ENCODE data around the gene RPP25L. TPM values are rescaled to one million over a fixed set of nuclear protein-coding genes. Genes with fewer than 3 reads are reported as not detected.

RPP25L gene
- polyA plus RNA-seq, 3 donors: 20.1 to 42.3 (median 39.4) TPM

GRCh38 chr9:34638138-34638445, 26.2 kb upstream of the RPP25L start:
- H3K36me3 ChIP-seq (replicated peaks in 1 of 2; ENCODE audit: control insufficient read depth in 1 of 2, insufficient read depth in 2 of 2, low read length in 2 of 2): peaks cover 0 to 13% of the 10 kb centered on the region in 2 donors
- peak overlapping the region; percentile 94 for H3K4me2 ChIP-seq (replicated peaks; ENCODE audit: extremely low read depth, low read length, poor library complexity, severe bottlenecking)
- peak overlapping the region; percentile 82 to 91 for H3K4me3 Mint-ChIP-seq
- peak overlapping the region; percentile 77 to 92 for H3K27ac ChIP-seq (ENCODE audit: low read depth in 1 of 2, low read length in 2 of 2)
- intact Hi-C loops (cut with micrococcal nuclease): loop anchor here in 1 of 2 donors (5.0 kb wide), 1 partner anchor 36 kb away; no protein-coding TSS in a partner anchor
- no peaks in the 10 kb centered on the region for H3K9me3 ChIP-seq (replicated peaks in 1 of 2; ENCODE audit: control insufficient read depth in 1 of 2, insufficient read depth in 1 of 2, low read length in 2 of 2)
- no peak for TF ChIP-seq CTCF (IDR thresholded peaks at IDR 0.05)
- H2AFZ ChIP-seq (ENCODE audit: insufficient read depth, low read depth, low read length, poor library complexity, severe bottlenecking): peak overlapping the region; percentile 97
- H3K27me3 Mint-ChIP-seq (ENCODE audit: low read depth in 3 of 3): peaks cover 0 to 2% (median 1%) of the 10 kb centered on the region in 3 donors
- WGBS (ENCODE audit: insufficient coverage): 5% methylated on average over 4 of the region's 7 CpGs
- H3K4me1 Mint-ChIP-seq: peaks cover 34% of the 10 kb centered on the region
- H3K9ac ChIP-seq (ENCODE audit: insufficient read depth, low read length, poor library complexity, severe bottlenecking): peak overlapping the region; percentile 77
- peak overlapping the region; percentile 90 to 96 (median 92) for H3K27ac Mint-ChIP-seq
- peaks cover 28 to 34% of the 10 kb centered on the region in 2 donors for H3K4me1 ChIP-seq (ENCODE audit: control insufficient read depth in 1 of 2, insufficient read depth in 2 of 2, low read length in 2 of 2)
- H4K20me1 ChIP-seq (ENCODE audit: insufficient read depth, low read length): no peaks in the 10 kb centered on the region
- H3K79me2 ChIP-seq (ENCODE audit: insufficient read depth, low read length): peaks cover 15% of the 10 kb centered on the region
- H3K27me3 ChIP-seq (ENCODE audit: control insufficient read depth in 2 of 2, insufficient read depth in 2 of 2, low read length in 2 of 2): no peaks in the 10 kb centered on the region
- no peak for DNase-seq
- H3K4me3 ChIP-seq (replicated peaks in 1 of 3; ENCODE audit: low read depth in 2 of 3, low read length in 3 of 3): peak overlapping the region; percentile 69 to 91 (median 86)
- H3K9me3 Mint-ChIP-seq: peaks cover 0 to 2% (median 0%) of the 10 kb centered on the region in 7 donors
- H3K36me3 Mint-ChIP-seq: peaks cover 10 to 14% of the 10 kb centered on the region in 2 donors

- no peaks in the 10 kb centered on the region for H3K9me3 ChIP-seq (replicated peaks in 1 of 2; ENCODE audit: control insufficient read depth in 1 of 2, insufficient read depth in 1 of 2, low read length in 2 of 2)
- Mint-ChIP-seq H3K27ac (peak within 1 kb of the TSS; percentile 90 to 96 (median 92)), H3K9me3 (peaks cover 0 to 2% (median 0%) of the 10 kb centered on the region in 7 donors), H3K4me1 (peaks cover 34% of the 10 kb centered on the region), H3K27me3 (ENCODE audit: low read depth in 3 of 3) (peaks cover 3 to 6% (median 5%) of the 10 kb centered on the region in 3 donors), H3K36me3 (peaks cover 10 to 14% of the 10 kb centered on the region in 2 donors), H3K4me3 (peak within 1 kb of the TSS; percentile 82 to 91)
- peaks cover 15% of the 10 kb centered on the region for H3K79me2 ChIP-seq (ENCODE audit: insufficient read depth, low read length)
- peaks cover 28 to 34% of the 10 kb centered on the region in 2 donors for H3K4me1 ChIP-seq (ENCODE audit: control insufficient read depth in 1 of 2, insufficient read depth in 2 of 2, low read length in 2 of 2)
- peak within 1 kb of the TSS; percentile 97 for H2AFZ ChIP-seq (ENCODE audit: insufficient read depth, low read depth, low read length, poor library complexity, severe bottlenecking)
- H3K4me2 ChIP-seq (replicated peaks; ENCODE audit: extremely low read depth, low read length, poor library complexity, severe bottlenecking): peak within 1 kb of the TSS; percentile 94
- H3K9ac ChIP-seq (ENCODE audit: insufficient read depth, low read length, poor library complexity, severe bottlenecking): peak within 1 kb of the TSS; percentile 77
- H3K27ac ChIP-seq (ENCODE audit: low read depth in 1 of 2, low read length in 2 of 2): peak within 1 kb of the TSS; percentile 77 to 92
- TF ChIP-seq CTCF (IDR thresholded peaks at IDR 0.05): no peak
- peak within 1 kb of the TSS; percentile 69 to 91 (median 86) for H3K4me3 ChIP-seq (replicated peaks in 1 of 3; ENCODE audit: low read depth in 2 of 3, low read length in 3 of 3)
- peaks cover 0 to 13% of the 10 kb centered on the region in 2 donors for H3K36me3 ChIP-seq (replicated peaks in 1 of 2; ENCODE audit: control insufficient read depth in 1 of 2, insufficient read depth in 2 of 2, low read length in 2 of 2)
- intact Hi-C loops (cut with micrococcal nuclease): loop anchor here in 1 of 2 donors (5.0 kb wide), 1 partner anchor 35 kb away; no protein-coding TSS in a partner anchor
- WGBS (ENCODE audit: insufficient coverage): under 1% methylated on average over 73 of the region's 74 CpGs
- no peaks in the 10 kb centered on the region for H4K20me1 ChIP-seq (ENCODE audit: insufficient read depth, low read length)
- peaks cover 0 to 1% of the 10 kb centered on the region in 2 donors for H3K27me3 ChIP-seq (ENCODE audit: control insufficient read depth in 2 of 2, insufficient read depth in 2 of 2, low read length in 2 of 2)
- peak; percentile 84 to 90 (median 88) for DNase-seq
These were observed 25.6 kb upstream of the RPP25L start, which contains the start of gene SIGMAR1 for GRCh38 chr9:34637356-34638137. Gene SIGMAR1, minus strand, starts transcription at chr9:34637787. Its CDS starts 90 bp downstream, at chr9:34637697.
